GM18498 (cell line): Measurements from ENCODE around the gene BMPR2.
"Not testable (repeated sequence)": the region's sequence is repeated elsewhere in the genome, so short reads cannot be mapped to it uniquely, and the experiment has no call there.

Experiments
- ATAC-seq: cut with Tn5 transposase; IDR thresholded peaks from one replicate; pipeline ENCODE4 v1.9.1; 2021; ENCODE audit warnings: mild to moderate bottlenecking, moderate library complexity; ENCODE audit not compliant: unreplicated experiment

The BMPR2 gene

GRCh38 chr2:202378662-202379358, 2.7 kb downstream of the BMPR2 start:
- no peak for ATAC-seq

- no peak for ATAC-seq
Measured at GRCh38 chr2:202382684-202383083, 6.6 kb downstream of the BMPR2 start.

- ATAC-seq, result not testable (repeated sequence)
Measured at GRCh38 chr2:202386495-202386894, 10.4 kb downstream of the BMPR2 start.

GRCh38 chr2:202387608-202388342, 11.6 kb downstream of the BMPR2 start:
- ATAC-seq, result no peak

GRCh38 chr2:202400941-202401340, 24.8 kb downstream of the BMPR2 start:
- ATAC-seq, result no peak

GRCh38 chr2:202405798-202406197, 29.7 kb downstream of the BMPR2 start:
- no peak for ATAC-seq

- ATAC-seq, result no peak
Measured at GRCh38 chr2:202406445-202406978, 30.4 kb downstream of the BMPR2 start.

- no peak for ATAC-seq
Measured at GRCh38 chr2:202408546-202409140, 32.5 kb downstream of the BMPR2 start.

- ATAC-seq, result no peak
Measured at GRCh38 chr2:202410092-202410491, 34.0 kb downstream of the BMPR2 start.

- no peak for ATAC-seq
Measured at GRCh38 chr2:202411097-202411496, 35.0 kb downstream of the BMPR2 start.

GRCh38 chr2:202418027-202418426, 41.9 kb downstream of the BMPR2 start:
- no peak for ATAC-seq

GRCh38 chr2:202418511-202418910, 42.4 kb downstream of the BMPR2 start:
- ATAC-seq, result no peak

GRCh38 chr2:202423139-202423538, 47.0 kb downstream of the BMPR2 start:
- no peak for ATAC-seq

- ATAC-seq, result no peak
Measured at GRCh38 chr2:202425036-202425435, 48.9 kb downstream of the BMPR2 start.

- ATAC-seq, result no peak
Measured at GRCh38 chr2:202426751-202427150, 50.6 kb downstream of the BMPR2 start.

- ATAC-seq, result no peak
Measured at GRCh38 chr2:202429164-202429980, 53.2 kb downstream of the BMPR2 start.

GRCh38 chr2:202432776-202433175, 56.6 kb downstream of the BMPR2 start:
- no peak for ATAC-seq

GRCh38 chr2:202434472-202434871, 58.3 kb downstream of the BMPR2 start:
- ATAC-seq, result no peak

- no peak for ATAC-seq
Measured at GRCh38 chr2:202436626-202437025, 60.5 kb downstream of the BMPR2 start.

GRCh38 chr2:202440117-202440516, 64.0 kb downstream of the BMPR2 start:
- ATAC-seq, result not testable (repeated sequence)

GRCh38 chr2:202442882-202443281, 66.8 kb downstream of the BMPR2 start:
- no peak for ATAC-seq
